Amygdala (tissue), 56 donors: ENCODE results near the gene G6PD.
"Not testable (repeated sequence)": the region's sequence is repeated elsewhere in the genome, so short reads cannot be mapped to it uniquely, and the experiment has no call there.

Experiments
- DNase-seq, 56 donors: peaks; one replicate each; lab custom pipeline; 2025; lab: John Stamatoyannopoulos, UW

G6PD gene

GRCh38 chrX:154545673-154546274, 872 bp downstream of the G6PD start:
- DNase-seq: no peak

GRCh38 chrX:154542723-154543424, 3.8 kb downstream of the G6PD start:
- DNase-seq: peak in 7 of 56 donors; percentile 3 to 42 (median 11)

GRCh38 chrX:154541896-154542722, 4.5 kb downstream of the G6PD start:
- DNase-seq: peak in 36 of 56 donors; percentile 3 to 56 (median 20)

GRCh38 chrX:154541589-154541895, 5.1 kb downstream of the G6PD start:
- no peak for DNase-seq

GRCh38 chrX:154540897-154541535, 5.6 kb downstream of the G6PD start:
- no peak for DNase-seq

GRCh38 chrX:154540365-154540764, 6.3 kb downstream of the G6PD start:
- not testable (repeated sequence) for DNase-seq

- peak in 11 of 56 donors; percentile 1 to 24 (median 11) for DNase-seq
Measured at GRCh38 chrX:154539077-154539476, 7.6 kb downstream of the G6PD start.

GRCh38 chrX:154535892-154536291, 10.8 kb downstream of the G6PD start:
- DNase-seq: no peak

- DNase-seq: peak; percentile 7 to 91 (median 69)
Measured at GRCh38 chrX:154534526-154535322, 11.9 kb downstream of the G6PD start.

GRCh38 chrX:154532690-154533089, 14.0 kb downstream of the G6PD start:
- DNase-seq: no peak

GRCh38 chrX:154531626-154532025, 15.0 kb downstream of the G6PD start:
- DNase-seq: no peak

GRCh38 chrX:154530286-154530685, 16.4 kb downstream of the G6PD start:
- no peak for DNase-seq

GRCh38 chrX:154529206-154529612, 17.4 kb downstream of the G6PD start:
- DNase-seq: no peak

- DNase-seq: peak in 53 of 56 donors; percentile 2 to 75 (median 47)
Measured at GRCh38 chrX:154526901-154527675, 19.6 kb downstream of the G6PD start.

- DNase-seq: no peak
Measured at GRCh38 chrX:154525606-154526490, 20.8 kb downstream of the G6PD start.

- no peak for DNase-seq
Measured at GRCh38 chrX:154519389-154519788, 27.3 kb downstream of the G6PD start.

- DNase-seq: peak in 18 of 56 donors; percentile 1 to 55 (median 30)
Measured at GRCh38 chrX:154517101-154517781, 29.4 kb downstream of the G6PD start.

GRCh38 chrX:154516656-154517100, 30.0 kb downstream of the G6PD start:
- DNase-seq: peak in 12 of 56 donors; percentile 13 to 52 (median 40)
